ENCODE measurements around the gene SPINT2.

- TF ChIP-seq CTCF (IDR thresholded peaks at IDR 0.05) (no peak), POLR2A (IDR thresholded peaks at IDR 0.05) (no peak)
These were observed 17.2 kb upstream of the SPINT2 start for GRCh38 chr19:38247126-38247525.
